HG03159 (cell line): ENCODE results near the gene NRARP.
A peak's percentile ranks its signal among the peaks of the same experiment; 100 is the strongest.

Source experiments
- ATAC-seq: cut with Tn5 transposase; IDR thresholded peaks from one replicate; pipeline ENCODE4 v1.9.1; 2021; ENCODE audit warnings: mild to moderate bottlenecking, moderate library complexity; ENCODE audit not compliant: unreplicated experiment

The NRARP gene

DNA sequence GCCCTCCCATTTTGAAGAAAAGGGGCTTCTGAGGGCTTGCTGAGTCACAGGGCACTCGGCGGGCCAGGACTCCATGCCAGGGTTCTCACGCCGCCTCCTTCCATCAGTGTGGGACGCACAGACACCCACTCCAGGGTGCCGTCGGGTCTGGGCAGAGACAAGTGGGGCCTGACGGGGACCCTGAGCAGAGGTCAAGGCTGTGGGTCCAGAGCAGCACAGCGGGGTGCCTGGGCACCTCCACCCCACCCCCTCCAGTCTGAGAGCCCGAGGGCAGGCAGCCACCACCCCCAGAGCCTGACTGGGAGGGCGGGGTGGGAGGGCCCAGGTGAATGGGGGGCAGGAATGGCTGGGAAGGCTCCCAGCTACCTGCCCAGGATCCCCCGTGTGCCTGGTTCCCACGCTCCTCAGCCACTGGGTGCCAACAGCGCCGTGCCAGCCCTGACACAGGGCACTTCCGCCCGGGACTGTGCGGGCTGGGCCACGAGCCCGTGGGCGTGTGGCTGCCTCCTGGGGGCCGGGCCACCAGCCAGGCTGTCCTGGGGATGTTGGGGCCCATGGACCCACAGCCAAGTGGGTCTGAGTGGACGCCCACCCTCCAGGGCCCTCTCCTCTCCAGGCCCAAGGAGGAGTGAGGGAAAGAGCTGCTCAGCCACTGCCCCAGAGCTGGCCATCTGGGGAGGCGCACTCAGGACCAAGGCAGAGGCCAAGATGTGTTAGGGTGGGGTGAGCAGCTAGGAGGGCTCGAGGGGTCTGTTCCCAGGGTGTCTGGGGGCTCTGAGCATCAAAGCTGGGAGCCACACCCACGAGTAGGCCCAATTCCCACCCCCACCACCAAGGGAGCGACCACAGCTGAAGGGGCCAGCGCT is 10.1 kb upstream of the NRARP start:
- no peak for ATAC-seq

GRCh38 chr9:137311171-137311985 is 9.3 kb upstream of the NRARP start:
- ATAC-seq = no peak

DNA sequence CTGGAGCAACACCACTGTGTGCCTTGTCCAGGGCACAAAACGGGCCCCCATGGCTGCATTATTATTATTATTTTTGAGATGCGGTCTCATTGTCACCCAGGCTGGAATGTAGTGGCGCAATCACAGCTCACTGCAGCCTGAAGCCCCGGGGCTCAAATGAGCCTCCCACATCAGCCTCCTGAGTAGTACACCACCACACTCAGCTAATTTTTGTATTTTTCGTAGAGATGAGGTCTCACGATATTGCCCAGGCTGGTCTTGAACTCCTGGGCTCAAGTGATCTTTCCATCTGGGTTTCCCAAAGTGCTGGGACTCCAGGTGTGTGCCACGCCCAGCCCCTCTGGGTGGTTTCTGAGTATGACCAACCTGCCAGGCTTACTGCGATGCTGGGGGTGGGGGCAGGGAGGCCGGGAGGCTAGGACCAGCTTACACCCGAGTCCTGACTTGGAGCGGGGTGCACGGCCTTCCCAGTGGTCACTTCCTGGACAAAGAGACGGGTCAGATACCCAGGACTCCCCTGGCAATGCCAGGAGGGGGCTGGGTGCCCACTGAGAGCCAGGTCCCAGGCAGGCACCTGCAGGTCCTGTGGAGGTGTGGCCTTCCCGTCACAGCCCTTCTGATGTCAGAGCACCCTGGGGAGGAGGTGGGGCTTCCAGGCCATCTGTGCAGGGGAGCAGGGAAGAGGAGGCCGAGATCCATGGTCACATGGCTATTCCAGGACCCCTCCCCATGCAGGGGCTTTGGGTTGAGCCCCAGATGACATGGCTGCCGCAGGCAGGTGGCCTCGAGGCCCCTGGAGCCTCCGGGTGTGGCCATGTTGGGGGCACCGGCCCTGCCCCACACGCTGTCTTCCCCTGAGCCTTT is 8.3 kb upstream of the NRARP start:
- ATAC-seq = no peak

DNA sequence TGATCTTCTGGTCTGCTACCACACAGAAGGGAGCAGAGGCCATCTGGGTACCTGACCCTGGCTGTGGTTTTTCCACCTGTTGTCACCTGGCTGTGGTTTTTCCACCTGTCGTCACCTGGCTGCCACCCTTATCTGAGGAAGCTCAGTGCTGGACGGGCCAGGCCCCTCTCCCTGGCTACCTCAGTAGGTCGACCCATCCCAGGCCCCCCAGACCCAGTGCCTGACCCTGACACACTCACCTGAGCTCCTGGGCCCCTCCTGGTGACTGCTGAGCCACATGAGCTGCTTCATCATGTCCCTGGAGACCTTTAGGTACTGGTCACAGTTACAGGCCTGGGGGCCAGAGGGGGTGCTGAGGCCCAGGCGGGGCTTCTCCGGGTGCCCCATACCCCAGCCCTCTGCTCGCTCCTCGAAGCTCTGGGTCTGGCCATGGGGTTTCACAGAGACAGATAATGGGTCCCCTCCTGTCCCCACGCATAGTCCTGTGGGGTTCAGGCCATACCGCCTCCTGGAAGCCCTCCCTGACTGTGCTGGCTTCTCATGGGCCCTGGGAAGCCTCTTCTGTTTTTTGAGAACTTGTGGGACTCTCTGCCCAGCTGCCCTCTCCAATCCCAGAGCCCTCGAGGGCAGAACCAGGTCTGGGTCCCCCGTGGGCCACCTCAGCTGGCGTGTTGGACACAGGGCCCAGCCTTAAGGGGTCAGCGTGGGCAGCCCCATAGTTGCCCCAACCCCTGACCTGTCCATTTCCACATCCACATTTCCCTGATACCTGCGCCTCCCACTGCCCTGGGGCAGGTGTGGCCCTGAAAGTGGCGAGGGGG is 7.5 kb upstream of the NRARP start:
- ATAC-seq = no peak

DNA sequence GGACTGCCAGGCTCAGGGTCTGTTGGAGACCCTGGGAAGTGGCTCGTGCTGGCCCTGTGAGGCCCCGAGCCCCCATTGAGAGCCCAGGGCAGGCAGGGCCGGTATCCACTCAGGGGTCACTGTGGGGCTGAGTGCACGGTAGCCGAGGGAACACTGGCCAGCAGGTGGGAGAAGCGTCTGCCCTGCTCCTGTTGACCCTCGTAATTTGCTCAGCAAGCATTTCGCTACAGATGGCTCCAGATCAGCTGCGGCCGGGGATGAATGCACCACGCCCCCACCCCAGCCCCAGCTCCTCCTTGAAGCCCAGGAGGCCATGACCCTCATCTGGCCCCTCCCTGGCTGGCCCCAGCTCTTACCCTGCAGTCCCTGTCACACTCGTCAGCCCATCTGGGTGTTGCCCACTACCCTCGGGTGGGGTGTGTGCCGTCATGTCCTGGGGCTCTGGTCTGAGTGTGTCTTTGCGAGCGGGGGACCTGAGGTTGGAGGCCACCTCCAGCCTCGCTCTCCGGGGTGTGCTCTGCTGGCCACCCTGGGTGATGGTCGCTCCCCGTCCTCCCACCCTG is 6.1 kb upstream of the NRARP start:
- ATAC-seq = no peak

- no peak for ATAC-seq
These were observed 5.4 kb upstream of the NRARP start for GRCh38 chr9:137307255-137308056.

GRCh38 chr9:137306850-137307254 is 4.8 kb upstream of the NRARP start:
- no peak for ATAC-seq

DNA sequence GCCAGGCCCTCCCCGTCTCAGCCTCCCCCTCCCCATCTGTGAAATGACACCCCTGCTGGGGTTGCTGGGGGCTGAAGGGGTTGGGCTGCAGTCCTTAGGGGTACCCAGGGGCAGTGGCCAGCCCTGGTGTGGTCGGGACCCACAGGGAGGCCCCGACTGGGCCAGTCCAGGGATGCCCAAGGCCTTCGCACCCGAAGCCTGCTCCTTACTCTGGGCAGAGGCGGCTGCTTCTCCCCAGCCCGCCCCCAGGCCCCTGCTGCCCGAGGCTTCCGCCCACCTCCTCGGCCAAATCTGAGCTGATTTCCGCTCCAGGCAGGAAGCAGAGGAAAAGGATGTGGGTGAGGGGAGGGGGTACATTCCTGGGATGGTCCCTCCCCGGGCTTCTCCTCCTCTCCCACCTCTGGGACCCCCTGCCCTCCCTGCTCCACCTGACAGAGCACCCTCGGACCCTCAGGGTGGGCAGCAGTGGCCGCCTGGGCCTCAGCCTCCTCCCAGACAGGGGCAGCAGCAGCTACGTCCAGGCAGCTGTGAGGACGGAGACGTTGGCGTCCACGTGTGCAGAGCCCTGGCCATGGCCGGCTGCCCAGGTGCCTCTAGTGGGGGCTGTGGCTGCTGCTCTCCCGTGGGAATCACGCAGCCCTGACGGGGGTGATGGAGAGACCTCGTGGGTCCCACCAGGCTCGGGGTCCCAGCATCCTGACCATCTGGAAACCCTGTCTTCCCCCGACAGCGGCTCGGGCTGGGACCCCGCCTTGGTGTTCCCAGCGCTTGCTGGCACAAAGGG is 4.2 kb upstream of the NRARP start:
- no peak for ATAC-seq

DNA sequence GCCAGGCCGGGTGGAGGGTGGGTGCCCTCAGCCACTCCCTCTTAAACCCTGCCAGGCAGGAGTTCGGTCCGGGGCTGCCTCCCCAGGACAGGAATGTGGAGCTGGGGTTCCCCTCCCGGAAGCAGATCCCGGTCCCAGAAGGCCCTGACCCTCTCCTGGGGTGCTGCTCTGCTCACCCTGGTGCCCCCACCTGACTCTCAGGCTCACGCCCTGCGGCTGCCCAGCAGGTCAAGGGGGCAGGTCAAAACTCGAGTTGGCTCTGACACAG is 3.7 kb upstream of the NRARP start:
- no peak for ATAC-seq

DNA sequence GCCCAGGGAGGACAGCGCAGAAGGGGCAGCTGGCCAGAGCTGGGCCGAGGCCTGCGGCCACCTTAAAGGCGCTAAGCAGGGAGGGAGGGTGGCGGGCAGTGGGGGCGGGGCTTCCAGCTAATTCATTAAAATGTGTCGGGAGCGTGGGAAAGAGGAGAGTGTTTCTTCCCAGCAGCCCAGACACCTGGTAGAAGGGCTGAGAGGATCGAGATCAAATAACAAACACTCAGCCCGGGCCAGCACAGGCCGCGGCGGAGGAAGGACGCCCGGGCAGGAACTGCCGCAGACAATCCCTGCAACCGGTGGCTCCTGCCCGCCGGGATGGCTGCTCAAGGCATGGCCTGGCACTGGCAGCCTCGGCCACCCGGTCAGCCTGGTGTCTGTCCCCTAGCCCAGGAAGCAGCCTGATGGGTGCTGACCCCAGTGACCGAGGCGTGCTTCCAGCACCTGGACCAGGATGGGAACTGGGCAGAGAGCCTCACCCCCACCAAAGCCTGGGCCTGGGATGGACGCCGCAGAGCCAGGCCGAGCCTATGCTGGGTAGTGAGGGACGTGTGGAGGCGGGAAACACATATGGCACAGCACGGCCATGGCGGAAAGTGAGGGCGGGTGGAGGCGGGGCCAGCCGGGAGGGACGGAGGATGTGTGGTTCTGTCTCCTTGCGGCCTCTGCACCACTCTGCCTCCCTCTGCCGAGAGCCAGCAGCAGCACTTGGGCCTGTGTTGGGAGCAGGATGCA is 3.2 kb upstream of the NRARP start:
- ATAC-seq = no peak

DNA sequence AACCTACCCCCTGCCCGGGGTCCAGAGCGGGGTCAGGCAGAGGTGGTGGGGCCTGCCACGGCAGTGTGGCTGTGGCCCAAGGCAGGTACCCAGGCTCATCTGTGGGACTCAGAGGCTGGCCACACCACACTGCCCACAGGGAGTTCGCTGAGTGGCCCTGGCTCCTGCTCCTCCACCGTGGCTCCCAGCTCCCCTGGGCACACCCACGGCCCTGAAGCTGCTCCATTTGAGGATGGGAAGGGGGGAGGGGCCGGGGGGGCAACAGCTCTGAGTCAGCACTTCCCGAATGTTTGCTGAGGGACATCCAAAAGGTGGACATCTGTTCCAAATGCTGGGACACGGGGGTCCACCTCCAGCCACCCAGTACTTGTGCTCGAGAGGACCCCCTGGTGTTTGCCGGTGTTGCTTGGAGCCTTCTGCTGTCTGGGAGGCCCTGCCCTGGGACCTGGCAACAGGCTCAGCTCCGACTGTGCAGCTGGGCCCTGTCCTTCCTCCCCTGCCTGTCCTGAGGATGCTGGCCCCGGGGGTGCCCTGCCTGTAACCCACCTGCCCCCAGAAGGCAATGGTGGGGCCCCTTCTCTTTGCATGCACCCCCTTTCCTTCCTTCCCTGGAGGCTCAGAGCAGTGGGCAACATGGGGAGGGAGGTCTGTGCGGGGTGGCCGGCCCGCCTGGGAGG is 2.5 kb upstream of the NRARP start:
- ATAC-seq = no peak

DNA sequence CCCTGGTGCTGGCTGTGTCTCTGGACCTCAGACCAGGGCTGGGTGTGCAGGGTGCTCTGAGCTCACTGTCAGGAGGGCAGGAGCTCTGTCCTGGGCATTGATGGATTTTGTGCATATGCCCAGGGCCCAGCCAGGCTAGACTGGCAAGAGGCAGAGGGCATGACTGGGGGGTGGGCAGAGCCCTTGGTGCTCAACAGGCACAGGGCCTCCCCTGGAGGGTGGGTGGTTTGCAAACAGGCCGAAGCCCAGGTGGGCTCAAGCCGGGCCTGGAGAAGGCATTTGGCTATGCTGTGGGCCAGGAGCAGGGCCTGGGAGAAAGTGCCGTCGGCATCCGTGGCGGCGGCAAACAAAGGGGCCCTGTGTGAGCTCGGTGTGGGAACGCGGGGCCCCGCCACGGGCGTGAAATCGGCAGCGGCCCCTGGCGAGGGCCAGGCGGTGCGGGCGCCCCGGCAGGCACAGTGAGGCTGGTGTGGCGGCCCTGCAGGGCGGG is 1.9 kb upstream of the NRARP start:
- no peak for ATAC-seq

DNA sequence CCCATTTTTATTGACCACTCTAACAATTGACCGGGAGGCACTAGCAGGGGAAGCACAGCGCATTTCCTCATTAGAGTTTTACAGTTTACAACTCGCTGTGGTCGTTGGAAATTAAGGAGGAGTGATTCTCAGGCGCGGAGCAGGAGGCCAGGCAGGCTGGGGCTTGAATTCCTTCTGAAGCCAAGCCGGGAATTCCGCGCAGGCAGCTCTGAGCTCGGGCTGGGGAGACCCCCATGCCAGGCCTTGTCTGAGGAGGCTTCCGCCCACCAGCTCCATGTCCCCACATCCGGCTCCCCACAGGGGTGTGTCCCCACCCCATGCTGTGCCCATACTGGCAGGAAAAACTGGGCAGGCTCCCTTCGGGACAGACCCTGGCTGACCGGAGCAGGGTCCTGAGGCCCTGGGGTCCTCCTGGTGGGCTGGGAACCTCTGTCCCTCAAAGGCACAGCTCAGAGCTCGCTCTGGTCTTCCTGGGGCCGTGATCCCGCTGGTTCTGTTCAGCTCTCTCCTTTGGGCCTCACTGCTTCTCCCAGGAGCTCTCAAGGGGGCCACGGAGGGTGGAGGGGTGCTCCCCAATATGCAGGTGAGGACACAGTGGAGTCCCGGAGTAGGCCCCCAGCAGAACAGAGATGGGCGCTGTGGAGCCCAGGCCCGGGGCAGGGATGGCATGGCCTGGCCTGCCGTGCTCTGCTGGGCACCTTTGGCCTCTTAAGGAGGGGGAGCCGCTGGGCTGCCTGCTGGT is 1.3 kb upstream of the NRARP start:
- ATAC-seq = no peak

DNA sequence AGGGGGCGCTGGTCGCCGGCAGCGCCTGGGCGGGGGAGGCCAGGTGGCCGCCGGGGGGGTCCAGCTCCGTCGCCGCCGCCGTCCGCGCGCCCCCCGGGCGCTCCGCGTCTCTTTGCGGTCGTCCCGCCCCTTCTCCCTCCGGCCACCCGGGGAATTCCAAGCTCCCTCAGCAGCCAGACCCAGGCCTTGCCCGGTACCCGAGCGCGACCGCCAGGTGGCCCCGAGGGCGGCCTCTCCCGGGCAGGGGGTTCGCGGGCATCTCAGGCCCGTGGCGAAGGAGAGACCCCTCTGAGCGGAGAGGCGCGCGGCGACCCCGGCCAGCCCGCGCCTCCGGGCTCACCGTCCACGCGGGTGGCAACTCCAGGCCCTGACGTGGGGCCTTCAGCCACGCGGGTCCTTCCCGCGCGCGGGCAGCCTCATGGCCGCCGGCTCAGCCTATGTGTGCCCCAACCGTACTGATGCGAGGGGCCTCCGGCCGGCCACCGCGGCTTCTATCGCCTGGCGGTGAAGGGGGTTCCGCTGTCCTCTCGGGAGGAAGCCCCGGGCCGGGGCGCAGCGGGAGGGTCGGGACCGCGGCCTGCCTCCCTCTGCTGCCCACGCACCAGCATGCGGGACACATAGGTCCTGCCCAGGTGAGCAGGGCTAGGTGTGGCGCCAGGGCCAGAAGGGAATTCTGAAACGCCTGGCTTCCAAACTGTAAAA is 529 bp upstream of the NRARP start:
- peak; percentile 46 for ATAC-seq

DNA sequence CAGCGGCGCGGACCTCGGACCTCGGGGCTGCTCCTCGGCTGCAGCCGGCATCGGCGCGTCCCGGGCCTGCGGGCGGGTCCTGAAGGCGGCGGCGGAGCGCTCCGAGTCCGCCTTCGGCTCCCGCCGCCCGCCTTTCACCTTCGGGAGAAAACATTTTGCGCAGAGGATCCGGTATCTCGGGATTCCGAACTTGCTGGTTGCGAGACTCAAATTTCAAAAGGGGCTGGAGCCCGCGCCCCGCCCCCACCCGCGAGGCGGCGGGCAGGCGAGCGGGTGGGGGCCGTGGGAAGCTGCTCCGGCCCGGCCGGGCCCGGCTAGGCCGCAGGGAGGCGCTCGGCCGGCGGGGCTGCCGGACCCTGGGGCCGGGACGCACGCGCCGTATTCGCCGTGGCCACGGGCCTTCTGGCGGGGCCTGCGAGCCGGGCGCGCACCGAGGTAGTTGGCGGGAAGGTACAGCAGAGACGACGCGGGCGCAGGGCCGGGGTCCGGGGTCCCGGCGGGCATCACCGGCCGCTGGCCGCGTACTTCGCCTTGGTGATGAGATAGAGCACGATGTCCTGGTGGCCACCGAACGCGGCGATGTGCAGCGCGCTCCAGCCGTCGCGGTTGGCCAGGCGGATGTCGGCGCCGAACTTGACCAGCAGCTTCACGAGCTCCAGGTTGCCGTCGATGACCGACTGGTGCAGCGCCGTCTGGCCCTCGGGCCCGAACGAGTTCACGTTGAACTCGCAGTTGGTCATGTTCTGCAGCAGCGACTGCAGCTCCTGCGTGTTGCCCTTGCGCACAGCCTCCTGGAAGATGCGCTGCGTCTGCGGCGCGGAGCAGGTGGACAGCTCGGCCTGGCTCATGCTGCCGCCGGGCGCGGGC is 757 bp downstream of the NRARP start:
- no peak for ATAC-seq
